Fibroblast of lung (primary cell): Measurements from ENCODE around the gene FOXRED1. TPM values are rescaled to one million over a fixed set of nuclear protein-coding genes. Genes with fewer than 3 reads are reported as not detected.
"Not testable (repeated sequence)": the region's sequence is repeated elsewhere in the genome, so short reads cannot be mapped to it uniquely, and the experiment has no call there.

ENCODE experiments used
- DNase-seq, 2 donors: peaks; one replicate each; pipeline versions ENCODE4 v3.0.0 to v3.0.0-alpha.2; 2010; ENCODE audit warnings: low read depth in 2 of 2
- H2AFZ ChIP-seq: 2 replicates; pipeline ENCODE4 v1.5.1; 2012; ENCODE audit warnings: low read length, control low read depth, inconsistent platforms
- H3K27ac ChIP-seq: 2 replicates; pipeline ENCODE4 v1.5.1; 2011; ENCODE audit warnings: low read length, control low read depth; ENCODE audit not compliant: insufficient read depth
- H3K27me3 ChIP-seq: 2 replicates; pipeline ENCODE4 v1.5.1; 2011; ENCODE audit warnings: mild to moderate bottlenecking, low read length; ENCODE audit not compliant: control insufficient read depth, insufficient read depth
- H3K36me3 ChIP-seq: 2 replicates; pipeline ENCODE4 v1.5.1; 2011; ENCODE audit warnings: low read length; ENCODE audit not compliant: control insufficient read depth, insufficient read depth
- H3K4me1 ChIP-seq: 2 replicates; pipeline ENCODE4 v1.5.1; 2011; ENCODE audit warnings: low read length; ENCODE audit not compliant: control insufficient read depth, insufficient read depth; ENCODE audit errors: extremely low read depth
- H3K4me2 ChIP-seq: 2 replicates; pipeline ENCODE4 v1.5.1; 2011; ENCODE audit warnings: low read length, control low read depth; ENCODE audit not compliant: insufficient read depth; ENCODE audit errors: extremely low read depth
- H3K4me3 ChIP-seq, 4 experiments: fragments of 200-600 bp in 1 of 4; sonication (generic) in 1 of 4; replicated peaks in 1 of 4; 2 replicates each; pipeline ENCODE4 v1.5.1; 2011 to 2016; ENCODE audit warnings: low read length in 4 of 4, low read depth in 3 of 4, mild to moderate bottlenecking in 3 of 4, control low read depth in 2 of 4, inconsistent platforms in 1 of 4, mixed read lengths in 1 of 4; ENCODE audit not compliant: insufficient read depth in 1 of 4; ENCODE audit errors: control extremely low read depth in 1 of 4
- H3K79me2 ChIP-seq: 2 replicates; pipeline ENCODE4 v1.5.1; 2012; ENCODE audit warnings: mild to moderate bottlenecking, low read length, inconsistent platforms; ENCODE audit not compliant: control insufficient read depth, insufficient read depth
- H3K9ac ChIP-seq: 2 replicates; pipeline ENCODE4 v1.5.1; 2011; ENCODE audit warnings: mild to moderate bottlenecking, low read length, control low read depth; ENCODE audit not compliant: insufficient read depth
- H3K9me3 ChIP-seq: 2 replicates; pipeline ENCODE4 v1.5.1; 2012; ENCODE audit warnings: low read depth, low read length; ENCODE audit not compliant: control insufficient read depth, insufficient read depth
- H4K20me1 ChIP-seq: 2 replicates; pipeline ENCODE4 v1.5.1; 2011; ENCODE audit warnings: low read length; ENCODE audit not compliant: control insufficient read depth, insufficient read depth; ENCODE audit errors: extremely low read depth
- CTCF ChIP-seq, 2 donors: IDR thresholded peaks in 1 of 2; conservative IDR thresholded peaks in 1 of 2; 1 replicate in 1 of 2; 2 replicates in 1 of 2; pipeline ENCODE4 v1.5.1; 2011 to 2012; ENCODE audit warnings: low read length in 2 of 2, control low read depth in 1 of 2, inconsistent platforms in 1 of 2, low read depth in 1 of 2, mild to moderate bottlenecking in 1 of 2
- EZH2 ChIP-seq: IDR thresholded peaks from 2 replicates; pipeline ENCODE4 v1.5.1; 2012; ENCODE audit warnings: low read length, control low read depth, mild to moderate bottlenecking; ENCODE audit errors: missing control alignments
- polyA plus RNA-seq, 2 donors: library from polyadenylated mRNA; depleted of rRNA in 1 of 2; stranded (reverse) in 1 of 2; unstranded in 1 of 2; fragments of >200 nt; gene quantifications; 2 replicates each; pipeline ENCODE4 v1.2.1, GENCODE V29; 2011 to 2012; ENCODE audit warnings: missing spikeins in 1 of 2
- total RNA-seq: library from RNA; depleted of rRNA; stranded (reverse); fragments of >200 nt; gene quantifications from 2 replicates; pipeline ENCODE4 v1.2.1, GENCODE V29; 2014

The FOXRED1 gene
- total and polyA plus RNA-seq, 2 donors (not counting 1 experiment from before 2014, with no cell fraction given): 8.6 to 8.8 TPM

GRCh38 chr11:126246636-126247035, 22.3 kb upstream of the FOXRED1 start:
- H3K9ac ChIP-seq: no peak overlapping the region
- DNase-seq: peak in 1 of 2 donors; percentile 50
- H4K20me1 ChIP-seq: no peaks in the 10 kb centered on the region
- H3K4me3 ChIP-seq: no peak overlapping the region
- no peaks in the 10 kb centered on the region for H3K9me3 ChIP-seq
- H3K27ac ChIP-seq: no peak overlapping the region
- no peak overlapping the region for H3K4me2 ChIP-seq
- no peaks in the 10 kb centered on the region for H3K27me3 ChIP-seq
- no peaks in the 10 kb centered on the region for H3K4me1 ChIP-seq
- H3K79me2 ChIP-seq: no peaks in the 10 kb centered on the region
- no peak for TF ChIP-seq CTCF (conservative IDR thresholded peaks at IDR 0.05 in 1 of 2, IDR thresholded peaks at IDR 0.05 in 1 of 2; ENCODE audit: low read depth in 1 of 2, low read length in 2 of 2)
- no peak for TF ChIP-seq EZH2
- H3K36me3 ChIP-seq: no peaks in the 10 kb centered on the region
- H2AFZ ChIP-seq: no peak overlapping the region

DNA sequence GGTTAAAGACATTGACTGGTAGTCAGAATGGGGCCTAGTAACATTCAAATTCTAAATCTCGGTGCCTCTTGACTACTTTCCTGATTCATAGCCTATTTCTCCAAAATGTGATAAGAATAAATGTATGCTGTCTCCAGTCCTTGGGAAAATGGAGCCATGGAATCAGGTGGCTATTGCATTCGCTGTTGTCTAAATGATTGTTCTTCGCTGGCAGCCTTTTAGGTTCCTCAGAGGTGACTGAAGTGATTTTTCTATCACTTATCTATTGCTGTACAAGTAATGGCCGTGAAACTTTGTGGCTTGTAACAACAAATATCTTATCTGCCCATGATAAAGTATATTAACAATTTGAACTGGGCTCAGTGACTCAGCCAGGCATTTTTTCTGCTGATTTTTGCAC, 15.7 kb upstream of the FOXRED1 start:
- H3K27me3 ChIP-seq: no peaks in the 10 kb centered on the region
- TF ChIP-seq CTCF (conservative IDR thresholded peaks at IDR 0.05 in 1 of 2, IDR thresholded peaks at IDR 0.05 in 1 of 2; ENCODE audit: low read depth in 1 of 2, low read length in 2 of 2) (no peak), EZH2 (no peak)

GRCh38 chr11:126254819-126255218, 14.1 kb upstream of the FOXRED1 start:
- Histone ChIP-seq H3K27ac (no peak overlapping the region), H2AFZ (no peak overlapping the region), H3K27me3 (no peaks in the 10 kb centered on the region), H3K9me3 (no peaks in the 10 kb centered on the region), H3K79me2 (no peaks in the 10 kb centered on the region), H3K9ac (no peak overlapping the region), H3K4me2 (no peak overlapping the region), H4K20me1 (no peaks in the 10 kb centered on the region), H3K4me3 (no peak overlapping the region), H3K4me1 (peaks cover 3% of the 10 kb centered on the region), H3K36me3 (peaks cover 8% of the 10 kb centered on the region)
- DNase-seq: no peak
- TF ChIP-seq EZH2: no peak

More for the DNA sequence above, 15.7 kb upstream of the FOXRED1 start:
- H3K9me3 ChIP-seq: no peaks in the 10 kb centered on the region
- no peaks in the 10 kb centered on the region for H4K20me1 ChIP-seq
- no peak overlapping the region for H3K4me2 ChIP-seq
- no peaks in the 10 kb centered on the region for H3K79me2 ChIP-seq
- no peak overlapping the region for H3K9ac ChIP-seq
- peak in 1 of 2 donors; percentile 13 for DNase-seq
- H3K4me3 ChIP-seq: no peak overlapping the region
- peaks cover 8% of the 10 kb centered on the region for H3K36me3 ChIP-seq
- no peak overlapping the region for H2AFZ ChIP-seq
- no peak overlapping the region for H3K27ac ChIP-seq
- peaks cover 3% of the 10 kb centered on the region for H3K4me1 ChIP-seq

GRCh38 chr11:126255507-126255906, 13.4 kb upstream of the FOXRED1 start:
- H3K4me3 ChIP-seq, DNase-seq, H3K4me2 ChIP-seq, H3K4me1 ChIP-seq, H3K9me3 ChIP-seq, H3K79me2 ChIP-seq, H3K27me3 ChIP-seq, H4K20me1 ChIP-seq, H3K27ac ChIP-seq, H3K9ac ChIP-seq, H2AFZ ChIP-seq, H3K36me3 ChIP-seq: not testable (repeated sequence)
